ENCODE results near the gene KAT2A. TPM values are rescaled to one million over a fixed set of nuclear protein-coding genes. Genes with fewer than 3 reads are reported as not detected.

Gene KAT2A
- total and polyA plus RNA-seq, 9 of the 15 experiments (the other 6 are each of a cell fraction or from before 2014, with no cell fraction given), result 1.5 to 80.4 (median 31.9) TPM

- peak; percentile 66; the same call in 1 of the 2 replicates for TF ChIP-seq STAG1 (CRISPR knock-in tag; IDR thresholded peaks at IDR 0.05; ENCODE audit: borderline replicate concordance)
- no peak for TF ChIP-seq POLR3A (IDR thresholded peaks at IDR 0.05; ENCODE audit: borderline replicate concordance, extremely low read depth, insufficient read depth, insufficient read length)
- TF ChIP-seq PKNOX1 (IDR thresholded peaks at IDR 0.05), result peak; percentile 40; the same call in 1 of the 2 replicates
- TF ChIP-seq PTTG1 (tag; IDR thresholded peaks at IDR 0.05; ENCODE audit: low read depth), result no peak
- TF ChIP-seq CC2D1A (IDR thresholded peaks at IDR 0.05), result peak; percentile 71
- no peak for TF ChIP-seq NR0B1 (IDR thresholded peaks at IDR 0.05; ENCODE audit: partially characterized antibody)
- TF ChIP-seq RAD21 (CRISPR knock-in tag; conservative IDR thresholded peaks at IDR 0.05 in 1 of 2, IDR thresholded peaks at IDR 0.05 in 1 of 2), result peak; percentile 85 to 88
- TF ChIP-seq MEIS2 (IDR thresholded peaks at IDR 0.05; ENCODE audit: partially characterized antibody), result peak; percentile 96
- TF ChIP-seq ZEB2 (IDR thresholded peaks at IDR 0.05), result 0 out of 2 replicates have a peak, but pooled peaks have one; percentile 25
- TF ChIP-seq ZBTB9 (CRISPR knock-in tag; IDR thresholded peaks at IDR 0.05), result 0 out of 2 replicates have a peak, but pooled peaks have one; percentile 25
- TF ChIP-seq RBM34 (IDR thresholded peaks at IDR 0.05; ENCODE audit: borderline replicate concordance, insufficient read depth, low read length), result no peak
- no peak for TF ChIP-seq JUNB (CRISPR knock-in tag; conservative IDR thresholded peaks at IDR 0.05)
- TF ChIP-seq ZBTB33 (CRISPR knock-in tag; IDR thresholded peaks at IDR 0.05), result peak; percentile 10; the same call in 1 of the 2 replicates
- TF ChIP-seq MAZ (CRISPR knock-in tag; conservative IDR thresholded peaks at IDR 0.05 in 1 of 2, IDR thresholded peaks at IDR 0.05 in 1 of 2), result peak in 1 of 2 experiments; percentile 38; a peak in 1 of 4 replicates
- TF ChIP-seq ZBTB34 (CRISPR knock-in tag; IDR thresholded peaks at IDR 0.05), result no peak
- TF ChIP-seq SMC3 (conservative IDR thresholded peaks at IDR 0.05; ENCODE audit: insufficient read depth, low read depth, low read length), result peak; percentile 88
- TF ChIP-seq RFX7 (CRISPR knock-in tag; IDR thresholded peaks at IDR 0.05), result no peak
- no peak for TF ChIP-seq ASH1L (IDR thresholded peaks at IDR 0.05; ENCODE audit: borderline replicate concordance, low read depth, partially characterized antibody)
Observed at GRCh38 chr17:42116705-42117396, 4.3 kb downstream of the KAT2A start (continued).
